Activated CD8-positive, alpha-beta T cell treated with anti-CD3 and anti-CD28 coated beads for 36 hours (primary cell): ENCODE results near the gene AKR1C2. TPM values are rescaled to one million over a fixed set of nuclear protein-coding genes. Genes with fewer than 3 reads are reported as not detected.

Source experiments
- ATAC-seq: fragments of 200-7000 bp; cut with Tn5 transposase; one replicate; pipeline ENCODE4 v1.10.0; 2021; ENCODE audit warnings: mild to moderate bottlenecking, moderate library complexity
- CTCF ChIA-PET: fragments of 350-600 bp; sonication (Branson Sonifier 250); formaldehyde crosslinking; loops from one replicate; lab custom pipeline; 2021; ENCODE audit warnings: antibody characterized with exemption; lab: Charles Lee
- POLR2A ChIA-PET: fragments of 350-600 bp; sonication (Branson Sonifier 250); formaldehyde crosslinking; loops from one replicate; lab custom pipeline; 2021; ENCODE audit warnings: antibody characterized with exemption; lab: Charles Lee
- DNase-seq: peaks from one replicate; pipeline ENCODE4 v3.0.0-alpha.2; 2020
- H3K27ac Mint-ChIP-seq: one replicate; pipeline ENCODE4 v1.8.0; 2021; ENCODE audit warnings: mild to moderate bottlenecking, mixed read lengths
- H3K27me3 Mint-ChIP-seq: one replicate; pipeline ENCODE4 v1.8.0; 2021; ENCODE audit warnings: mixed read lengths
- H3K36me3 Mint-ChIP-seq: one replicate; pipeline ENCODE4 v1.8.0; 2021; ENCODE audit warnings: low read depth, mixed read lengths
- H3K4me1 Mint-ChIP-seq: one replicate; pipeline ENCODE4 v1.8.0; 2021; ENCODE audit warnings: low read depth, mixed read lengths
- H3K4me3 Mint-ChIP-seq: one replicate; pipeline ENCODE4 v1.8.0; 2021; ENCODE audit warnings: mild to moderate bottlenecking, moderate library complexity, mixed read lengths
- H3K9me3 Mint-ChIP-seq: one replicate; pipeline ENCODE4 v1.8.0; 2021; ENCODE audit warnings: mixed read lengths
- intact Hi-C: fragments of 100-400 bp; cut with micrococcal nuclease; formaldehyde crosslinking; loops from one replicate; pipeline ENCODE4 v1.10.0; 2022
- total RNA-seq, 2 experiments: library from RNA; stranded (reverse); gene quantifications; one replicate each; pipeline ENCODE4 v1.2.3, GENCODE V29; 2021
- TF ChIP-seq, protein P1 (sequence below): fragments of 200-600 bp; IDR thresholded peaks from one replicate; pipeline ENCODE4 v1.8.0; 2022; ENCODE audit warnings: antibody characterized with exemption, mild to moderate bottlenecking

AKR1C2 gene
- total RNA-seq, 2 experiments from 2014 or later = not detected

DNA sequence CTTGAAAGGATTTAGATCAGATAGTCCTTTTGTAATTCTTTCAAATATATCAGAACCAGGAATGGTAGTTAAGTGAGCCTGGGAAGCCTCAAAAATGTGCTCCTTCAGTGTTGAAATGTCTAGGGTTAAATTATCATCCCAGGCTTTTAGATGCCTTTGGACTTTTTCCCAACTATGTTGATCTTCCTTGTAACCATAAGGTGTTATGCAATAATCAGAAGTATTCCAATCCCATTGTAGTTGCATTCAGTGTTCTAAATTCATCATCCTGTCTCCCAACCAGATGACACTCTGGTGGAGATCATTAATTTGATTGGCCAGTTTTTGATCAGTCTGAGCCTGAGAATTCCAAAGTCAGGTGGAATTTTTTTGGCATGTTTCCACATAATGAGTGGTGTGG is 35.1 kb upstream of the AKR1C2 start:
- TF ChIP-seq, protein P1, sequence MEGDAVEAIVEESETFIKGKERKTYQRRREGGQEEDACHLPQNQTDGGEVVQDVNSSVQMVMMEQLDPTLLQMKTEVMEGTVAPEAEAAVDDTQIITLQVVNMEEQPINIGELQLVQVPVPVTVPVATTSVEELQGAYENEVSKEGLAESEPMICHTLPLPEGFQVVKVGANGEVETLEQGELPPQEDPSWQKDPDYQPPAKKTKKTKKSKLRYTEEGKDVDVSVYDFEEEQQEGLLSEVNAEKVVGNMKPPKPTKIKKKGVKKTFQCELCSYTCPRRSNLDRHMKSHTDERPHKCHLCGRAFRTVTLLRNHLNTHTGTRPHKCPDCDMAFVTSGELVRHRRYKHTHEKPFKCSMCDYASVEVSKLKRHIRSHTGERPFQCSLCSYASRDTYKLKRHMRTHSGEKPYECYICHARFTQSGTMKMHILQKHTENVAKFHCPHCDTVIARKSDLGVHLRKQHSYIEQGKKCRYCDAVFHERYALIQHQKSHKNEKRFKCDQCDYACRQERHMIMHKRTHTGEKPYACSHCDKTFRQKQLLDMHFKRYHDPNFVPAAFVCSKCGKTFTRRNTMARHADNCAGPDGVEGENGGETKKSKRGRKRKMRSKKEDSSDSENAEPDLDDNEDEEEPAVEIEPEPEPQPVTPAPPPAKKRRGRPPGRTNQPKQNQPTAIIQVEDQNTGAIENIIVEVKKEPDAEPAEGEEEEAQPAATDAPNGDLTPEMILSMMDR = no peak
- Mint-ChIP-seq H3K27me3 (peaks cover 2% of the 10 kb centered on the region), H3K36me3 (peaks cover 5% of the 10 kb centered on the region), H3K4me3 (no peak overlapping the region), H3K4me1 (no peaks in the 10 kb centered on the region), H3K27ac (no peak overlapping the region), H3K9me3 (peaks cover 12% of the 10 kb centered on the region)
- DNase-seq (no peak), ATAC-seq (no peak)
- ChIA-PET CTCF (no interaction called here), POLR2A (no interaction called here)
- intact Hi-C loops = no loop called here

DNA sequence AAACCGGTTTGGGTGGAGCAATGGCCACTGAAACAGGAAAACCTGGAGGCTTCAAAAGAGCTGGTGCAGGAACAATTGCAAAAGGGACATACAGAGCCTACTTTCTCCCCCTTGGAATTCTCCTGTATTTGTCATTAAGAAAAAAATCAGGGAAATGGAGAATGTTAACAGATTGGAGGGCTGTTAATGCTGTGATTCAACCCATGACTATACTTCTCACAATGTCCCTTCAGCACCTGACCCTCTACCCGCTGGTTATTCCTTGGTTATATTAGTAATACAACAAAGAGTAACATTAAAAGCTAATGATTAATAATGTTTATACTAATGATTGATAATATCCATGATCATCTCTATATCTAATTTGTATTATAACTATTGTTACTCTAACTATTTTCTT is 34.4 kb upstream of the AKR1C2 start:
- Mint-ChIP-seq H3K4me3 (no peak overlapping the region), H3K4me1 (no peaks in the 10 kb centered on the region), H3K9me3 (peaks cover 15% of the 10 kb centered on the region), H3K36me3 (peaks cover 5% of the 10 kb centered on the region), H3K27ac (no peak overlapping the region), H3K27me3 (peaks cover 2% of the 10 kb centered on the region)
- intact Hi-C loops = no loop called here
- DNase-seq (no peak), ATAC-seq (no peak)
- ChIA-PET POLR2A (no interaction called here), CTCF (no interaction called here)
- TF ChIP-seq, protein P1 = no peak

DNA sequence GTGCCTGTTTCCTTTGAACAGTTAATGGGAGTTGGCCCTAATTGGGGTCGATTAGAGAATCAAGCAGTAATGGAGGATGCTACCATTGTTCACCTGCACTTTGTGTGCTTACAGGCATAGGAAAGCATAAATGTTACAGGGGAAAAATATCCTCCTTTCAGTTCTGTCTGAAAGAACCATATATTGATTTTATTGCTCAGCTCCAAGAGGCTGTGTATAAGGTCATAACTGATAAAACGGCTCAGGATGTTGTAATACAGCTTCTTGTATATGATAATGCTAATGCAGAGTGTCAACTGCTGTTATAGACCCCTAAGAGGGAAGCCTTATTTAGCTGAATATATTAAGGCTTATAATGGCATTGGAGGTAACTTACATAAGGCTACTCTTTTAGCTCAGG is 32.9 kb upstream of the AKR1C2 start:
- H3K36me3 Mint-ChIP-seq = peaks cover 5% of the 10 kb centered on the region
- intact Hi-C loops = no loop called here
- POLR2A ChIA-PET = no interaction called here

GRCh38 chr10:5035356-5035755 is 31.7 kb upstream of the AKR1C2 start:
- no peak for ATAC-seq
- TF ChIP-seq, protein P1 = no peak
- no peak overlapping the region for H3K4me3 Mint-ChIP-seq
- no peak overlapping the region for H3K27ac Mint-ChIP-seq
- intact Hi-C loops = no loop called here
- ChIA-PET POLR2A (interaction anchor here (0.5 kb wide), 1 partner anchor 81 kb away, joined by 3 read pairs; no protein-coding TSS in a partner anchor), CTCF (interaction anchor here (1.1 kb wide), 1 partner anchor 185 kb away, joined by 3 read pairs; no protein-coding TSS in a partner anchor)
- peaks cover 5% of the 10 kb centered on the region for H3K36me3 Mint-ChIP-seq
- peaks cover 2% of the 10 kb centered on the region for H3K27me3 Mint-ChIP-seq
- no peaks in the 10 kb centered on the region for H3K4me1 Mint-ChIP-seq
- no peak for DNase-seq
- peaks cover 27% of the 10 kb centered on the region for H3K9me3 Mint-ChIP-seq

More for the DNA sequence above, 32.9 kb upstream of the AKR1C2 start:
- Mint-ChIP-seq H3K9me3 (peaks cover 19% of the 10 kb centered on the region), H3K27ac (no peak overlapping the region), H3K27me3 (peaks cover 2% of the 10 kb centered on the region), H3K4me3 (no peak overlapping the region), H3K4me1 (no peaks in the 10 kb centered on the region)
- TF ChIP-seq, protein P1 = no peak
- ATAC-seq = no peak
- CTCF ChIA-PET = interaction anchor here (1.0 kb wide), 1 partner anchor 187 kb away, joined by 3 read pairs; no protein-coding TSS in a partner anchor
- no peak for DNase-seq

DNA sequence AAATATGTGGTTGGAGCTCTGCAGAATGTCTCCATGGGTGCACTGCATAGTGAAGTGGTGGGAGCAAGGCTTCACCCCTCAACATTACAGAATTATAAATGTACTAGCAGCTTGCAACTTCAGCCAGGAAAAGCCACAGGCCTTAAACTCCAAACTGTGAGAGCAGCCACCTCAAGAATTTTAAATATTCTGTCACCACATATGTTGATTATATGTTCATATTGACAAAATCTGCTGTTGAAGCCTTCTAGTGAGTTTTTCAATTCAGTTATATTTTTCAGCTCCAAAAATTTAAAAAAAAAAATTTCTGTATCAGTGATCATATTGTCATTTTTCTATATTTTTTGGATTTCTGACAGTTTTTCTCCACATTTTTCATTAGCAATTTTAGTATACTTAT is 30.9 kb upstream of the AKR1C2 start:
- no peak for ATAC-seq
- ChIA-PET POLR2A (no interaction called here), CTCF (interaction anchor here (1.1 kb wide), 1 partner anchor 184 kb away, joined by 3 read pairs; no protein-coding TSS in a partner anchor)
- Mint-ChIP-seq H3K4me3 (no peak overlapping the region), H3K36me3 (peaks cover 5% of the 10 kb centered on the region), H3K4me1 (no peaks in the 10 kb centered on the region), H3K9me3 (peaks cover 33% of the 10 kb centered on the region), H3K27ac (no peak overlapping the region), H3K27me3 (peaks cover 2% of the 10 kb centered on the region)
- intact Hi-C loops = no loop called here
- TF ChIP-seq, protein P1 = no peak
- DNase-seq = no peak
